Tibial nerve (tissue), 4 donors: ENCODE measurements around the gene MYH6.

Experiments used
- EP300 ChIP-seq, 2 donors: sonication (generic); formaldehyde crosslinking; IDR thresholded peaks; one replicate each; pipeline ENCODE4 v1.6.1; 2017; ENCODE audit warnings: antibody characterized with exemption in 2 of 2, mild to moderate bottlenecking in 1 of 2
- POLR2A ChIP-seq, 2 donors: fragments of 450-650 bp; IDR thresholded peaks; one replicate each; pipeline ENCODE4 v1.6.1; 2017; ENCODE audit warnings: antibody characterized with exemption in 2 of 2, mild to moderate bottlenecking in 2 of 2, moderate library complexity in 2 of 2
- TF ChIP-seq, protein P1 (sequence below), 5 experiments: fragments of 200-600 bp in 3 of 5; fragments of 450-650 bp in 2 of 5; sonication (generic) in 3 of 5; IDR thresholded peaks; one replicate each; pipeline ENCODE4 v1.5.1; 2016 to 2019; ENCODE audit warnings: antibody characterized with exemption in 5 of 5, mild to moderate bottlenecking in 3 of 5, moderate library complexity in 2 of 5

DNA sequence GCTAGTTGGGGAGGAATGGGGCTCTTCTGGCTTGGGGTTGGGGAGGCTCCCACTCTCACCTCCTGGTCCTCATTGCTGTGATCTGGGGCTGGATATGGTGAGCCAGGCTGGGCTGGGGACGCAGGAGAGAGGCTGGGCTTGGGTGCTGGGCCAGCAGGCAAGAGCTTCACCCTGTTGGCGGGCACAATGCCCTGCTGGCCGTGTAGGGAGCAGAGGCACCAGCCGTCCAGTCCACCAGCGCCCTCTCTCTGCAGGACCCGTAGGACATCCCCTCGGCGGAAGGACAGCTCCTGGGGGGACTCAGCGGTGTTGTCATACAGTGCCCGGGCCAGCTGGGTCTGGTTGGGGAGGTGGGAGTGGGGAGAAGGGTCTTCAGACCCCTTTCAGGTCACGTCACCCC lies 47.6 kb downstream of the MYH6 start:
- TF ChIP-seq, protein P1, sequence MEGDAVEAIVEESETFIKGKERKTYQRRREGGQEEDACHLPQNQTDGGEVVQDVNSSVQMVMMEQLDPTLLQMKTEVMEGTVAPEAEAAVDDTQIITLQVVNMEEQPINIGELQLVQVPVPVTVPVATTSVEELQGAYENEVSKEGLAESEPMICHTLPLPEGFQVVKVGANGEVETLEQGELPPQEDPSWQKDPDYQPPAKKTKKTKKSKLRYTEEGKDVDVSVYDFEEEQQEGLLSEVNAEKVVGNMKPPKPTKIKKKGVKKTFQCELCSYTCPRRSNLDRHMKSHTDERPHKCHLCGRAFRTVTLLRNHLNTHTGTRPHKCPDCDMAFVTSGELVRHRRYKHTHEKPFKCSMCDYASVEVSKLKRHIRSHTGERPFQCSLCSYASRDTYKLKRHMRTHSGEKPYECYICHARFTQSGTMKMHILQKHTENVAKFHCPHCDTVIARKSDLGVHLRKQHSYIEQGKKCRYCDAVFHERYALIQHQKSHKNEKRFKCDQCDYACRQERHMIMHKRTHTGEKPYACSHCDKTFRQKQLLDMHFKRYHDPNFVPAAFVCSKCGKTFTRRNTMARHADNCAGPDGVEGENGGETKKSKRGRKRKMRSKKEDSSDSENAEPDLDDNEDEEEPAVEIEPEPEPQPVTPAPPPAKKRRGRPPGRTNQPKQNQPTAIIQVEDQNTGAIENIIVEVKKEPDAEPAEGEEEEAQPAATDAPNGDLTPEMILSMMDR (IDR thresholded peaks at IDR 0.05): peak in 4 of 5 experiments; percentile 34 to 39 (median 35)
- TF ChIP-seq POLR2A (IDR thresholded peaks at IDR 0.05) (no peak), EP300 (IDR thresholded peaks at IDR 0.05) (no peak)
